ENCODE results near the gene ZBTB8A. TPM values are rescaled to one million over a fixed set of nuclear protein-coding genes. Genes with fewer than 3 reads are reported as not detected.

Gene ZBTB8A
- total and polyA plus RNA-seq, 2 of the 8 experiments (the other 6 are each of a cell fraction or from before 2014, with no cell fraction given) = 2.9 to 10.4 TPM

- no peak overlapping the region for H2AK5ac ChIP-seq (ENCODE audit: low read depth, low read length)
- H3K36me3 ChIP-seq (ENCODE audit: control insufficient read depth in 2 of 4, insufficient read depth in 4 of 4, low read length in 3 of 4) = peaks cover 0 to 15% (median 5%) of the 10 kb centered on the region in 4 experiments; a peak in 3 of 8 replicates
- no peak overlapping the region for H2BK12ac ChIP-seq (ENCODE audit: low read depth, low read length)
- no peak overlapping the region for H4K5ac ChIP-seq (ENCODE audit: insufficient read length, low read depth, low read length)
- no peak overlapping the region for H3K56ac ChIP-seq (replicated peaks; ENCODE audit: insufficient read length, low read depth, low read length)
- no peak overlapping the region for H4K8ac ChIP-seq (ENCODE audit: extremely low read depth, insufficient read depth, low read length)
- no peak overlapping the region for H4K91ac ChIP-seq (replicated peaks; ENCODE audit: insufficient read length, low read length)
- no peak overlapping the region for H3K23ac ChIP-seq (ENCODE audit: insufficient read length)
- TF ChIP-seq YY1 (IDR thresholded peaks at IDR 0.05; ENCODE audit: low read depth, low read length) = no peak
- TF ChIP-seq ATF2 (IDR thresholded peaks at IDR 0.05; ENCODE audit: low read length) = no peak
- no peak for TF ChIP-seq JUN (IDR thresholded peaks at IDR 0.05; ENCODE audit: low read depth, low read length)
- TF ChIP-seq GTF2F1 (IDR thresholded peaks at IDR 0.05; ENCODE audit: borderline replicate concordance, low read depth, low read length) = no peak
- H4K20me1 ChIP-seq (replicated peaks in 1 of 2; ENCODE audit: control insufficient read depth in 1 of 2, insufficient read depth in 2 of 2, low read length in 2 of 2) = peaks cover 0 to 2% of the 10 kb centered on the region in 2 experiments
- no peak for FAIRE-seq
- no peak overlapping the region for H2BK120ac ChIP-seq (replicated peaks; ENCODE audit: low read depth, low read length)
- H2BK5ac ChIP-seq (ENCODE audit: low read depth, low read length) = no peak overlapping the region
- H3K9ac ChIP-seq (replicated peaks in 1 of 4; ENCODE audit: extremely low read depth in 1 of 4, low read depth in 3 of 4, low read length in 3 of 4) = no peak overlapping the region
- H3K4me1 ChIP-seq (replicated peaks in 1 of 4; ENCODE audit: control insufficient read depth in 3 of 4, insufficient read depth in 4 of 4, low read length in 3 of 4) = no peaks in the 10 kb centered on the region
- H3K79me1 ChIP-seq (ENCODE audit: low read depth, low read length) = no peaks in the 10 kb centered on the region
- H3K23me2 ChIP-seq (ENCODE audit: low read depth, low read length) = no peaks in the 10 kb centered on the region
- H3K18ac ChIP-seq (ENCODE audit: extremely low read depth, low read length) = no peak overlapping the region
- no peaks in the 10 kb centered on the region for H3K9me3 ChIP-seq (ENCODE audit: insufficient read depth in 2 of 2, low read depth in 1 of 2, low read length in 1 of 2)
- no peak overlapping the region for H2BK15ac ChIP-seq (ENCODE audit: low read length)
- no peak for DNase-seq (ENCODE audit: low read depth in 1 of 2, low spot score in 2 of 2)
- ChIA-PET CTCF (ENCODE audit: partially characterized antibody) (no interaction called here), POLR2A (ENCODE audit: partially characterized antibody) (interaction anchor here (0.6 to 1.1 kb wide), 2 partner anchors 20 to 481 kb away, joined by 3 to 4 read pairs; no protein-coding TSS in a partner anchor)
- no peak overlapping the region for H2AFZ ChIP-seq (ENCODE audit: low read length)
- no peaks in the 10 kb centered on the region for H3K79me2 ChIP-seq (ENCODE audit: control insufficient read depth in 1 of 2, insufficient read depth in 2 of 2, low read length in 2 of 2)
- WGBS, 2 experiments (ENCODE audit: extremely low coverage in 1 of 2, insufficient coverage in 1 of 2, insufficient read length in 1 of 2, insufficient replicate concordance in 2 of 2, low coverage in 1 of 2, low lambda C conversion rate in 2 of 2, missing lambda C conversion rate in 1 of 2) = 92% methylated on average over 9 of the region's 9 CpGs; no CpG with 5 or more reads in 1 of the 2 experiments
- H3K14ac ChIP-seq (ENCODE audit: insufficient read length) = no peak overlapping the region
- no peak overlapping the region for H3K4me3 ChIP-seq (ENCODE audit: extremely low read depth in 1 of 4, insufficient read depth in 2 of 4, low read depth in 3 of 4, low read length in 4 of 4)
- H3K4ac ChIP-seq (replicated peaks; ENCODE audit: insufficient read length, low read depth, low read length) = no peak overlapping the region
- H3K4me2 ChIP-seq (ENCODE audit: insufficient read depth in 1 of 2, low read depth in 2 of 2, low read length in 2 of 2) = no peak overlapping the region
- H3K27ac ChIP-seq (ENCODE audit: low read depth, low read length) = no peak overlapping the region
- no peaks in the 10 kb centered on the region for H3K27me3 ChIP-seq (replicated peaks in 1 of 4; ENCODE audit: control insufficient read depth in 3 of 4, extremely low read depth in 1 of 4, insufficient read depth in 3 of 4, low read length in 3 of 4)
- no peak overlapping the region for H2BK20ac ChIP-seq (ENCODE audit: low read length)
Observed at GRCh38 chr1:32592943-32593342, 53.7 kb downstream of the ZBTB8A start.
